GM21515 (cell line): Measurements from ENCODE around the gene SLC39A9.

Source experiments
- ATAC-seq: cut with Tn5 transposase; IDR thresholded peaks from one replicate; pipeline ENCODE4 v1.9.1; 2021; ENCODE audit not compliant: unreplicated experiment

The SLC39A9 gene

GRCh38 chr14:69499436-69499835 is 100.9 kb downstream of the SLC39A9 start:
- ATAC-seq, result no peak

DNA sequence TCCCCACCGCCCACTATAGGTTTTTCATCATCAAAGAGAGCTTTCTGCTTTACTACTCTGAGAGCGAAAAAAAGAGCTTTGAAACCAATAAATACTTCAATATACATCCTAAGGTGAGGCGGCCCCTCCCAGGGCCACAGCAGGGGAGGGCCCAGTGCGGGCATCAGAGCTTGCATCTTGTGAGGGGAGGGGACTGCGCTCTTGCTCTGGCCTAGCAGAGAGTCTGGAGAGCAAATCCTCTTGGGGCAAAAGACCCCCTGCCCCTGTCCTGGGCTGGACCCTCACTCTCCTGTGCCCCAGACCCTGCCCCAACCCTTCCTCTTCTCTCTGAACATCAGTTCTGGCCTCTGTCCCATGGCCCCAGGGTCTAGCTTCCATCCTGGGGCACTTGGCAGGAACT is 101.6 kb downstream of the SLC39A9 start:
- ATAC-seq, result no peak

DNA sequence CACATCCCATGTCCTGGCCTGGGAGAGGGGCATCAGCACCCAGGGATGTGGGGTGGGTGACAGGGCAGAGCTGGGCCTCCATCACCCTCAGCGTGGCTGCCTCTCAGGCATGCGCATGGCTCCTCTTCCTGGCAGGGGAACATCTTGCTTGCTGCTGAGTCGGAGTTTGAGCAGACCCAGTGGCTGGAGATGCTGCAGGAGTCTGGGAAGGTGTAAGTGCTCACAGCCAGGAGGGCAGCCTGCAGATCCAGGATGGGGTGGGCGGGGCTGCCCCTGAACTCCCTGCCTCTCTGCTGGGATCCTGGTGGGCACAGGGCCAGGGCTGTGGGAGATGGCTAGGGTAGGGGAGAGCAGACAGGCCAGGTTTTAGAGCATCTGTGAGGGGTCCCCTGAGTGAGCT is 102.2 kb downstream of the SLC39A9 start:
- ATAC-seq, result no peak

- no peak for ATAC-seq
Measured at GRCh38 chr14:69501423-69501838, 102.9 kb downstream of the SLC39A9 start.

- ATAC-seq, result no peak
Measured at GRCh38 chr14:69504775-69505174, 106.3 kb downstream of the SLC39A9 start.

DNA sequence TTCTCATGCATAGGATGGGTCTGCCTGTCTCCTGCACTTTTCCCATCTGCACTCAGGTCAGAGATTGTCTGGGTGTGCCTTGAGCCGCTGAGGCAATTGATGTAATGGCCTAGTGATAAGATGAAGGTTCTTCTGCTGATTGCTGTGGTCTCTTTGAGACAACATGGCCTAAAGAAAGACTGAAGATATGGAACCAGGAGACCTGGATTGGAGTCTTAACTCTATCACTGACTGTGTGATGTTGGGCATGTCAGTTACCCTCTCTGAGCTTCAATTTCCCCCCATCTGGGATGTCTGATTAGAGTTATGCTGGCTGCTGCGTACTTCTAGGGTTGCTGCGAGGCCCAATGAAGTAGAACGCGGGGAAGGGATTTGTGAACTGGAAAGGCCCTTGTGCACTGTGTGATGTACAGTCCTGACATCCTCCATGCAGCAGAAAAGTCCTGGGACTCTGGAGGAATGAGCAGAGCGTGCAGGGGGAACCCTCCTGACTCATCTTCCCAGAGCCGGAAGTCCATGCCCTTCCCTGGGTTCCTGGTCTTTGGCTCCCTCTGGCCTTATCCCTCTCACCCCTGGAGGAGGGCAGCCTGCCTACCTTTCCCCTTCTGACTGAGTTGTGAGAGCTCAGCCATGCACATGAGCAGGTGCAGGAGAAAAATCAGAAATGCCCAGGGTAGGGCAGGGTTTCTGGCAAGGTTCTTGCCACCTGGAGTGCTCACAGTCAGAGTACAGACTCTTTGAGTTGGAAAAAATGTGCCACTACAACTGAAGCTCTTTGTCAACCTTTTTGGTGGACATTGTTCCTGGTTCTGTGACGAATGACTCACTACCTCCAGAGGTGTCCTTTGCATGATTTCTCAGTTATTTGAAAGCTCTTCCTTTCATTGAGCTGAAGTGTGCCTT is 107.1 kb downstream of the SLC39A9 start:
- no peak for ATAC-seq

DNA sequence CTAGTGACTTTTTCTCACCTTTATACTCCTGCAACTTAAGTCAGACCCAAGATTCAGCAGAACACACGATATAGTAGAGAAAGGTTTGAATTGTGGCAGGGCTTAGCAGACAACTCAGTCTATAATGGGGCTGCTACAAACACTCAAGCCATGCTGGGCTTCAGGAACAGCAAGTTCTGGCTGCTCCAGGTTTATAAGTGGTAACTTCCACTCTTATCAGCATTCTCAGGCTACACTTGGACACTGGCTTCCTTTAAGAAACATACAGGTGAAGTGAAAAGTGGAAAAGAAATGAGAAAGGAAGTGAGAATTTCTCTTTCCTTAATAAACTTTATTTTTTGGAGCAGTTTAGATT is 107.7 kb downstream of the SLC39A9 start:
- no peak for ATAC-seq
